Activated naive CD8-positive, alpha-beta T cell treated with anti-CD3 and anti-CD28 coated beads, Interleukin-2, amount 10 ng/mL, durations not matched to agents 7 days and 5 days (primary cell): ENCODE results near the gene HIPK4. TPM values are rescaled to one million over a fixed set of nuclear protein-coding genes. Genes with fewer than 3 reads are reported as not detected.

Experiments
- microRNA-seq: library from miRNA; unstranded; fragments of <30 nt; microRNA quantifications from one replicate; pipeline ENCODE4 v1.2.0, GENCODE V29; 2022
- total RNA-seq, 2 experiments: library from RNA; stranded (reverse); gene quantifications; one replicate each; pipeline ENCODE4 v1.2.3, GENCODE V29; 2021

HIPK4 gene
- total RNA-seq, 2 experiments from 2014 or later: 0.11 TPM; not detected in 1

Small RNAs within 50 kb of the gene (microRNA-seq; reads per million reads assigned to microRNA genes)
- not detected for gene MIR6796

Other genes with a start within 250 kb of the HIPK4 start
- gene MAP3K10, start 198.8 kb downstream of the HIPK4 start, total RNA-seq: 10 to 100 TPM; 25.6 to 26.4 TPM
- not detected for gene TTC9B, start 171.8 kb downstream of the HIPK4 start, total RNA-seq
- under 1 TPM; 0.53 to 0.99 TPM for gene CCNP, start 163.5 kb downstream of the HIPK4 start, total RNA-seq
- 100 to 1,000 TPM; 164 to 170 TPM for gene AKT2, start 104.8 kb downstream of the HIPK4 start, total RNA-seq
- gene C19orf47, start 41.8 kb downstream of the HIPK4 start, total RNA-seq: 10 to 100 TPM; 21.4 to 21.8 TPM
- 100 to 1,000 TPM; 104 to 109 TPM for gene PLD3, start 41.5 kb downstream of the HIPK4 start, total RNA-seq
- 1 to 10 TPM; 2.3 to 2.5 TPM for gene PRX, start 23.2 kb upstream of the HIPK4 start, total RNA-seq
- 1 to 10 TPM; 7.3 to 7.9 TPM for gene SERTAD1, start 35.8 kb upstream of the HIPK4 start, total RNA-seq
- gene SERTAD3, start 54.2 kb upstream of the HIPK4 start, total RNA-seq: 10 to 100 TPM; 12.9 to 13.5 TPM
- 10 to 100 TPM; 20.4 to 21.5 TPM for gene BLVRB, start 75.6 kb upstream of the HIPK4 start, total RNA-seq
- under 1 TPM; 0.39 to 0.40 TPM for gene SPTBN4, start 76.8 kb upstream of the HIPK4 start, total RNA-seq
- gene SHKBP1, start 186.7 kb upstream of the HIPK4 start, total RNA-seq: 100 to 1,000 TPM; 139 to 140 TPM
- 10 to 100 TPM; 83.3 to 94.0 TPM for gene LTBP4, start 211.2 kb upstream of the HIPK4 start, total RNA-seq